ENCODE results near the gene BAZ1B.
A peak's percentile ranks its signal among the peaks of the same experiment; 100 is the strongest.
"Not testable (repeated sequence)": the region's sequence is repeated elsewhere in the genome, so short reads cannot be mapped to it uniquely, and the experiment has no call there.

Gene BAZ1B, protein sequence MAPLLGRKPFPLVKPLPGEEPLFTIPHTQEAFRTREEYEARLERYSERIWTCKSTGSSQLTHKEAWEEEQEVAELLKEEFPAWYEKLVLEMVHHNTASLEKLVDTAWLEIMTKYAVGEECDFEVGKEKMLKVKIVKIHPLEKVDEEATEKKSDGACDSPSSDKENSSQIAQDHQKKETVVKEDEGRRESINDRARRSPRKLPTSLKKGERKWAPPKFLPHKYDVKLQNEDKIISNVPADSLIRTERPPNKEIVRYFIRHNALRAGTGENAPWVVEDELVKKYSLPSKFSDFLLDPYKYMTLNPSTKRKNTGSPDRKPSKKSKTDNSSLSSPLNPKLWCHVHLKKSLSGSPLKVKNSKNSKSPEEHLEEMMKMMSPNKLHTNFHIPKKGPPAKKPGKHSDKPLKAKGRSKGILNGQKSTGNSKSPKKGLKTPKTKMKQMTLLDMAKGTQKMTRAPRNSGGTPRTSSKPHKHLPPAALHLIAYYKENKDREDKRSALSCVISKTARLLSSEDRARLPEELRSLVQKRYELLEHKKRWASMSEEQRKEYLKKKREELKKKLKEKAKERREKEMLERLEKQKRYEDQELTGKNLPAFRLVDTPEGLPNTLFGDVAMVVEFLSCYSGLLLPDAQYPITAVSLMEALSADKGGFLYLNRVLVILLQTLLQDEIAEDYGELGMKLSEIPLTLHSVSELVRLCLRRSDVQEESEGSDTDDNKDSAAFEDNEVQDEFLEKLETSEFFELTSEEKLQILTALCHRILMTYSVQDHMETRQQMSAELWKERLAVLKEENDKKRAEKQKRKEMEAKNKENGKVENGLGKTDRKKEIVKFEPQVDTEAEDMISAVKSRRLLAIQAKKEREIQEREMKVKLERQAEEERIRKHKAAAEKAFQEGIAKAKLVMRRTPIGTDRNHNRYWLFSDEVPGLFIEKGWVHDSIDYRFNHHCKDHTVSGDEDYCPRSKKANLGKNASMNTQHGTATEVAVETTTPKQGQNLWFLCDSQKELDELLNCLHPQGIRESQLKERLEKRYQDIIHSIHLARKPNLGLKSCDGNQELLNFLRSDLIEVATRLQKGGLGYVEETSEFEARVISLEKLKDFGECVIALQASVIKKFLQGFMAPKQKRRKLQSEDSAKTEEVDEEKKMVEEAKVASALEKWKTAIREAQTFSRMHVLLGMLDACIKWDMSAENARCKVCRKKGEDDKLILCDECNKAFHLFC (N-terminal part only)

DNA sequence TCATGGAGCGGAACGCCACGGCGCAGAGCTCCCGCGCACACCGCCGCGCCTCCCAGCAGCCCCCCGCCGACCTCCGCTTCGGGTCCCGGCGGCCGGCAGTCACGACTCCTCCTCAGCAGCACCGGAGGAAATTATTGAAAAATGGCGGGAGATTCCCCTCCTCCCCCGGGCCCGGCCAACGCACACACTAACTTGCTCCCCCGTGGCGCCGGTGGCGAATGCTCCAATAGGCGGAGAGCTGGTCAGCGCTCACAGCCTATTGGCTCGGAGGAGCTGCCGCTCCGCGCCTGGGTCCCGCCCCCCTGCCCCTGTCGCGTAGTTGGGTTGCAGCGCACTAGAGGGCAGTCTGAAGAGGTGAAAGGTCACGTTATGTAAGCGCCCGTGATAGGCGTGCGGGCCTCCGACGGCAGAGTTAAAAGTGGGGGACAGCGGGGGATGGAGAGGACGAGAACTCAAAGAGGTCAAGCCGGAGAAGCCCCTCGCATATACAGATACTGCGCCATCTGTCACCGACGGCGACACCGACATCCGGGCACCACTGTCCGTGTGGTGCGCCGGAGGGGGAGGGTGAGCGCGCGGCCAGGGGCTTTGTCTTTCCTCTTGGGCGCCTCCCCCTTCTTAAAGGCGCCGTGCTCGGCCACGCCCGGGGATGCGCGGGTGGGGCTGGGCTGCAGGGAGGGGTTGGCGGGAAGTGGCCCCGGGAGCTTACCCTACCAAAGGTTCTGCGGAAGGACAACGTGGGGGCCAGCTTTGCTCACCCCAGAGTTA, at the start of gene BAZ1B:
BAZ1B (minus strand) TSS at position 189 of the 768 bp plus-strand sequence. CDS start 360 bp downstream, outside the sequence.
- peak; percentile 97 for DNase-seq

DNA sequence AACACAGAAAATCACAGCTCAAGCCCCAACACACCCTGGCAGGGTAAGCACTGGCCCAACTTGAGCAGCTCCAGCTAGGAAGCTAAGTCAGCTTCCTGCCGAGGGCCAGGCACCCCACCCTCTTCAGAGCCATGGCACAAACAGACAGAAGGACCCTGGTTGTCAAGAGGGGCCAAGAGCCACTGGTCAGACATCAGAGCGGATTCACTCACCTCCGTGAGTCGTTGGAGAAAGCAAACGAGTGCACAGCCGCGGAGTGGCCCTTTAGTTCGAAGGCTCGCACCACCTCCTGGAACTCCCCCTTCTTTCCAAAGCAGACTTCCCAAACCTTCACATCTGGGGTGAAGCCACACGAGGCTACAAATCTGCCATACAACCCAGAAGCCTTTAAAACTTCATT, 48.9 kb upstream of the BAZ1B start:
- no peak for DNase-seq

- no peak for DNase-seq
These were observed 48.4 kb upstream of the BAZ1B start for GRCh38 chr7:73570521-73570920.

GRCh38 chr7:73569042-73569608, 47.0 kb upstream of the BAZ1B start:
- no peak for DNase-seq

GRCh38 chr7:73567846-73568685, 46.0 kb upstream of the BAZ1B start:
- no peak for DNase-seq

- no peak for DNase-seq
These were observed 45.0 kb upstream of the BAZ1B start for GRCh38 chr7:73567140-73567539.

DNA sequence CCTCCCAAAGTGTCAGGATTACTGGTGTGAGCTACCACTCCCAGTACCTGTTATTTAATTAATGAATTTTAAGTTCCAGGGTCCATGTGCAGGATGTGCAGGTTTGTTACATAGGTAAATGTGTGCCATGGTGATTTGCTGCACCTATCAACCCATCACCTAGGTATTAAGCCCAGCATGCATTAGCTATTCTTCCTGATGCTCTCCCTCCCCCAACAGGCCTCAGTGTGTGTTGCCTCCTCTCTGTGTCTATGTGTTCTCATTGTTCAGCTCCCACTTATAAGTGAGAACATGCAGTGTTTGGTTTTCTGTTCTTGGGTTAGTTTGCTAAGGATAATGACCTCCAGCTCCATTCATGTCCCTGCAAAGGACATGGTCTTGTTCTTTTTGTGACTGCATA, 44.3 kb upstream of the BAZ1B start:
- DNase-seq = not testable (repeated sequence)

DNA sequence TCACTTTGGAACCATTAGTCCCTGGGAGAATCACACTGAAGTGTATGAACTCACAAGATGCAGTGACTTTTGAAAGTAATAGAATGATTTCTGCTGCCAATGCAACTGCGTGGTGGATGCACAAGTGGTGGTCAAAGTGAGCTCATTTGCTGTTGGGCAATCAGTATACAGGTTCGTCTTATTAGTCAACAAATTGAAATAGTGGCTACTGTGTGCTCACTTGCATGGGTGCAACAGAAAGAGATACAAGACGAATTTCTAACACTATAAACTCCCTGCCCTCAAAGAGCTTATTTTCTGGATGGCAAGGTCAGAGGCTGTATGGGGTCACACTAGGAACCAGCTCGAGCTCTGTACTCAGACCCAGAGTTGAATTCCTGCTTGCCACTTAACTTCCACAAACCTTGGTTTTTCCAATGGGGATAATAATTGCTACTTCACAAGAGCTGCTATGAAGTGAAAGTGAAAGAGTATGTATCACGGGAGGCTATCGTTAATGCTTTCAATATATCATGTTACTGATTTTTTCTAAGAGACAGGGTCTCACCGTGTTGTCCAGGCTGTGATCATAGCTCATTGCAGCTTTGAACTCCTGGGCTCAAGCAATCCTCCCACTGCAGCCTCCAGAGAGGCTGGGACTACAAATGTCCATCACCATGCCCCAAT, 43.7 kb upstream of the BAZ1B start:
- no peak for DNase-seq

- DNase-seq = no peak
These were observed 38.2 kb upstream of the BAZ1B start for GRCh38 chr7:73560109-73560835.

- DNase-seq = peak; percentile 76
These were observed 35.5 kb upstream of the BAZ1B start, which contains the start of gene BCL7B for GRCh38 chr7:73557397-73558257. BCL7B (minus strand) TSS chr7:73557690; CDS start chr7:73557578, 112 bp downstream.

- DNase-seq = peak; percentile 89
These were observed 35.0 kb upstream of the BAZ1B start for GRCh38 chr7:73557108-73557396.

GRCh38 chr7:73556208-73557107, 34.4 kb upstream of the BAZ1B start:
- no peak for DNase-seq

DNA sequence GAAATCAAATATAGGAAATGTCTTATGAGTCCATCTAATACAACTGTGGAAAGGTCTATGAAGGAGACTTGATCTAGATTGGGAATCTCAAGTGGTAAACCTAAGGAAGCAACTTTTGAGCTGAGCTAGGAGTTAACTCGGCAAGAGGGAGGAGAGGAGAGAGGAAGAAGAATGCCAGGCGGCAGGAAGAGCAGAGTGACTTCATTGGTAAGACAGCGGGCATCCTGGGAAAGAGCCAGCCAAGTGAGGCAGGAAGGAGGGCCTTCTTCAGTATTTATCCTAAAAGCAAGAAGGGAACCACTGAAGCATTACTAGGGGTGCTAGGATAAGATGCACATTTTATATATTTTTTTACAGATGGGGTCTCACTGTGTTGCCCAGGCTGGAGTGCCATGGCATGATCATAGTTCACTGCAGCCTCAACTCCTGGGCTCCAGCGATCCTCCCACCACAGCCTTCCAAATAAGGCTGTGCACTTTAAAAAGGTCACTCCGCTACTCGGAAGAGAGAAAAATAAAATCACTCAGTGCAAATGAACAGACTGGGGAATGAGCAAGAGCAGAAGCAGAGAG, 33.4 kb upstream of the BAZ1B start:
- DNase-seq = no peak

DNA sequence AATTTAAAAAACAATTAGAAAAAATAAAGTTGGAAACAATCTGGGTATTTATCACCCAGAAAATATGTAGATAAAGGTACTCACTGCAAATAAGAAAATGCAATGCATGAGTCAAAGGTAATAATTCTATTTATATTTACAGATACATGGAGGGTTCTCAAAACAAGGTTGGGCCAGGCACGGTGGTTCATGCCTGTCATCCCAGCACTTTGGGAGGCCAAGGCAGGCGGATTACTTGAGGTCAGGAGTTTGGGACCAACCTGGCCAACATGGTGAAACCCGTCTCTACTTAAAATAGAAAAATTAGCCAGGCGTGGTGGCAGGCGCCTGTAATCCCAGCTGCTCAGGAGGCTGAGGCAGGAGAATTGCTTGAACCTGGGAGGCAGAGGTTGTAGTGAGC, 28.0 kb upstream of the BAZ1B start:
- DNase-seq = not testable (repeated sequence)

DNA sequence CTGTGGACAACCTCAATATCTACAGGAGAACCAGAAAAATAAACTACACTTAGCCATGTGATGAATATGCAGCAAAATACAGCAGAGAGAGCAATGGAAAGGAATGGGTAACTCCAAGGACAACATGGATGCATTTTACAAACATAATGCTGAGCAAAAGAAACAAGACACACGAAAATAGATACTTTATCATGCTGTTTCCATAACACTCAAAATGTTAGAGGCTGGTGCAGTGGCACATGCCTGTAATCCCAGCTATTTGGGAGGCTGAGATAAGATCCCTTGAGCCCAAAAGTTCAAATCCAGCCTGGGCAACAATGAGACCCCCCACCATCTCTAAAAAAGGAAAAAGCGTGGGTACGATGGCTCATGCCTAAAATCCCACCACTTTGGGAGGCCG, 27.1 kb upstream of the BAZ1B start:
- no peak for DNase-seq

- no peak for DNase-seq
These were observed 25.7 kb upstream of the BAZ1B start for GRCh38 chr7:73547841-73548240.

- no peak for DNase-seq
These were observed 22.6 kb upstream of the BAZ1B start for GRCh38 chr7:73544678-73545077.

All from activated CD8-positive, alpha-beta memory T cell treated with anti-CD3 and anti-CD28 coated beads, Interleukin-2, amount 50 U/mL, for 4 hours (primary cell).